Measurements from ENCODE around the gene NOVA2.

Gene NOVA2

DNA sequence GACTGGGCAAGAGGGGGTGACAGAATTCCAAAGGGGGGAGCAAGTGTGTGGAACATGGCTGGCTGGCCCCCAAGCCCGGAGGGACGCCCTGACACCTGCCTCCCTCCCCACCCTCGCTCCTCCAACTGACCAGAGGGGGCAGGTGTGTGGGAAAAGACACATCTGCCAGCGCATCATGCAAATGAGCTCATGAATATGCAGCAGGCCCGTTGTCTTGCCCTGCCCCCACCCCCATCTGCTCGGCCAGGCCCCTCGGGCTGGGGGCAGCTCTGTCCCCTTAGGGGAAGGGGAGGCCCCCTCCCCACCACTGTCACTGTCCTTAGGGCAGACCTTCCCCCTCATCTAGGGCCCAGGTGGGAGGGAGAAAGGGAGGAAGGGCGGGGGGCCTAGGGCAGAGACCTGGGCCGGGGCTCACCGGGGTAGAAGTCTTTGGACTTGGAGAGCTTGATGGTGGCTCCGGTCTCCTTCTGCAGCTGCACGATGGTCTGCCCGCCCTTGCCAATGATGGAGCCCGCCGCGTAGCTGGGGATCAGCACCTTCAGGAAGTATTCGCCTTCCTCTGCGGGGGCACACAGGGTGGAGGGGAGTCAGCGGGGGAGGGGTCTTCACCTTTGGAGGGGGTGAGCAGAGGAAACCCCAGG is 12.9 kb downstream of the NOVA2 start:
- DNase-seq = peak; percentile 32

DNA sequence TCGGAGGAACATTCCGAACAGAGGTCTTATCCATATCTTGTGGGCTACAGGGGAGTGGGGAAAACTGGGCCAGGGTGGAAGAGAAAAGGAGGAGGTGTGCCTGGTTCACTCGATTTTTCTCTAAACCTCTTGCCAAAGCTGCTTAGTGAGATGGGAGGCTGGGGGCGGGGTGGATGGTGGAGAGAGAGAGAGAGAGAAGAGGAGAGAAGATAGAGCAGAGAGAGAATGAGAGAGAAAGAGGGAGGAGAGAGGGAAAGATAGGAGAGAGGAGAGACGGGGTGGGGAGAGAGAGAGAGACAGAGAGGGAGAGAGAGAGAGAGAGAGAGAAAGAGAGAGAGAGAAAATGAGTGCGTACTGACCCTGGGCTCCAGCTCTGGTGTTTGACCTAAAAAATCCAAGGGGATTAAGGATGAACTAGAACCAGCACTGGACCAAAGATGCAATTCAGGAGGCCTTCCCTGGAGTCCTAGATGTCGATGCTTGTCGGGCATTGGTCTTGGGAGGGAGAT is 14.1 kb downstream of the NOVA2 start:
- no peak for DNase-seq

DNA sequence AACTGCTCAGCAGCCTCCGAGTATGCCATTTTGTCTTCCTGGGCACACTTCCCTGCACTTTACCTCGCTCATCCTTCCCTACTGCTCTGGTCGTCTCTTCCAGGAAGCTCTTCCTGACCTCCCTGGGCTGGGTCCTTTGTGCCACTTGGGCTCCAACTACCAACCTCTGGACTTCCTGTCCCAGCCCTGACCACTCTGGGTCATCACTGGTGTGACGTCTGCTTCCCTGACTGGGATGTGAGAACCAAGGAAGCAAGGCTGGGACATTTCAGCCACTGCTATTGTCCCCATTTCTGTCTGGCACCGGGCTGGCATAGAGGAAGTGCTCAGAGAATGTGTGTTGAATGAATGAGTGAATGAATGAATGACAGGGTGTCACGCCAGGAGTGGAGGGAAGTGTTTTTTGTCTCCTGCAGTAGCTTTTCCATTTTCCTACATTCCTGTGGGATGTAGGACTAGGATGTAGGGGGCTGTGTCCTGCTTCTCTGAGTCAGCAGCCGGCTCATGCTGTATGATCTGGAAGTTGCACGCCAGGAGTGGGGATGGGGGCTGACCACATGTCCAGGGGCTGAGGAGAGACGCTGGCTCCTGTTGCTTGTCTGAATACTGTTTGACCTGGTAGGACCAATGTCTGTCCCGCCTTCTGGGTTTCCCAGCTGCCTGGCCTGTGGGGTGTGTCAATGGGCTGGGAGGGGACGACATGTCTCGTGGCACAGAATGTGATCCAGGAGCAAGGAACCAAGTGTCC is 14.7 kb downstream of the NOVA2 start:
- no peak for DNase-seq

DNA sequence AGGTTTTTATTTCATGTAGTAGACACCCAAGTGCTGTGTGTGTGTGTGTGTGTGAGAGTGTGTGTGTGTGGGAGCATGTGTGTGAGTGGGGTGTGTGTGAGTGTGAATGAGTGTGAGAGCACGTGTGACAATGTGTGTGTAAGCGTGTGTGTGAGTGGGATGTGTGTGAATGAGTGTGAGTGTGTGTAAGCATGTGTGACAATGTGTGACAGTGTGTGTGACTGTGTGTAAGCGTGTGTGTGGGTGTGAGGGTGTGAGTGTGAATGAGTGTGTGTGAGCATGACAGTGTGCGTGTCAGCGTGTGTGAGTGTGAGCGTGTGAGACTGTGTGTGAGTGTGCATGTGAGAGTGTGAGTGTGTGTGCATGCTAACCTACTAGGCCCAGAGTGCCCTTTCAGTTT is 15.3 kb downstream of the NOVA2 start:
- no peak for DNase-seq

DNA sequence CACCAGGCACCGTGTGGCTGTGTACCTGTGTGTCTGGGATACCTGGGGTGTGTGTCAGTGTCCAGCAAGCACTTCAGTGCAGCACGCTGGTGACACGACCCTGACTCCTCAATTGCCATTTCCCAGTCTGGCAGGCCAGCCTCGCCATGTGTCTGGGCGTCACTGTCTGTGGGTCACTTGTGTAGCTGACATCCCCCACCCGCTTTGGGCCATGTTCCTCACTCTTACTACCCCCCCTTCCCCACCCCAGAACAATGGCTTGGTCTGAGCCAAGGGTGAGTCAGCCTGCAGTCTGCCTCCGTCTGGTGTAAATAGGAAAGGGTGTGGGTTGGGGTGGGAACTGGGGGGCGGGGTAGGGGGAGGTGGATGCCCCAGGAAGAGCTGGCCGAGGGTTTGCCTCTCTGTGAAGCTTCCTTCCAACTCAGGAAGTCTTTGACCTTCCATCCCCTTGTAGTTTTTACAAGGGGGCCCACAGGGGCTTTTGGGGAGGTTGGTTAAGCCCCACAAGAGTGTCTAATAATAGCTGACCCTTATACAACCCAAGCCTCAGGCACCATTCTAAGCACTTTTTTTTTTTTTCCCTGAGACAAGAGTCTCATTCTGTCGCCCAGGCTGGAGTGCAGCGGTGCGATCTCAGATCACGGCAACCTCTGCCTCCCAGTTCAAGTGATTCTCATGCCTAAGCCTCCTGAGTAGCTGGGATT is 17.6 kb downstream of the NOVA2 start:
- no peak for DNase-seq

DNA sequence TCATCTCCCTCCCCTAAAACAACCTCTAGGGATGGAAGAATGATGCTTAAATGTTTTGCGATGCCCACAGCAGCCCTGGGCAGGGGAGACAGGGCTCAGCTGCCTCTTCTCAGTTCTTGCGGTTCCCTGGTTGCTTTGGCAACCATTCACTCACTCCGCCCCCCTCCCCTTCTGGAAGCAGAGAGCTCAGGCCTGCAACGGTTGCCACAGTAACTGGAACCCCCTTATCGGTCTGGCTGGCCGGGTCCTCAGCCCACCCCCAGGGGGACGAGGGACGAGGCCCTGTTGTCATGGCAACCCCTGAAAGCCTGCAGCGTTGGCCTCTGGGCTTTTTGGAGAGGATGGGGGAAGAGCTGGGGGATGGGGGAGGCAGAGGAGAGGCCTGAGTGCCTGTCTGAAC is 19.5 kb downstream of the NOVA2 start:
- peak; percentile 31 for DNase-seq

DNA sequence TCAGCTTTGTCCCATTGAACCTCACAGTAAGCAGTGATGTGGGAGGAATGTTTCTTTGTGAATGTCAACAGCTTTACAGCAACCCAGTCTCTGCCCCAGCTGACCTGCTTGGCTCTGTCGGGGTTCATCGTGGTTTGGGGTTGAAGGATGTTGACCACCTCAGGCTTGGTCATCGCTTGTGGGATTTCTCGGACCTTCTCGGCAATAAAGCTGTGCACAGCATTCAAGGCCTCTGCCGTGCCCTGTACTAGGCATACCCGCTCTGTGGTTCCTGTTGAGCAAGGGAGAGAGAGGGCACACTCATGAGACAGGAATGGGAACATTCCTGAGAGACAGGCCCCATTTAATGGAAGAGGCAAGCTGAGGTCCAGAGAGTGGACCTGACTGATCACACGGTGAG is 20.0 kb downstream of the NOVA2 start:
- DNase-seq = no peak

DNA sequence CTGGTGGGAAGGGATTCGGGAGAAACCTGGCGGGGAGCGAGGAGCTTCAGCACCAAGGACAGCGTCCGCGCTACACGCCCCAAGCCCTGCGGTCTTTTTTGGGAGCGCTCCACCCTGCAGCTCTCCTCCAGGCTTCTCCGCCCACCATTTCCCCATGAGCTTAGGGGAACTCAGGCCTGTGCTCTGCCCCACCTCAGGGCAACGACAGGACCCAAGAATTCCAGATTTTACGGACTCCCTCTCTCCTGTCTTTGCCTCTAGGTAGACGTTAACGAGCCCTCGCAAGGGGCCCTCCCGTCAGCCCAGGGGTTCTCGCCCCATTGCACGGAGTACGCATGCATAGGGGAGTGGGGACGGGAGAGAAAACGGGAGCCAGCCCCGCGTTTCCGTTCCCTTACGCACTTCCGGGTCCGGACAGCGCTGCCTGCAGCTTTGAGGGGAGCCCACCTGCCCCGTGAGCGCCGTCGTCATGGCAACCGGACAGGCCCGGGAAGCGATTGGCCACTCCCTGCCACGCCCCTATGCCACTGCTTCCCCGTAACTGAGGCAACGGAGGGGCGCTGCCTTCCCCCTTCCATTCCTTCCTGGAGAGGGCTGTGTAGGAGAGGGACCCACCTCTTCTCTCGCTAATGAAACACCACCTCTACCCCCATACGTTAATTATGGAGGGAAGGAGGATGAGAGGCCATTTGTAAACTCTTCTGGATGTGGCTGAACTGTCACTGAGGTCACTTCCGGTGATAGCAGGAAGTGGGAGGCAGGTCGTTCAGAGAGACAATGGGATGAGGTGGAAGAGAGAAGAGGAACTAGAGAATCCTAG is 20.8 kb downstream of the NOVA2 start:
- peak; percentile 97 for DNase-seq

DNA sequence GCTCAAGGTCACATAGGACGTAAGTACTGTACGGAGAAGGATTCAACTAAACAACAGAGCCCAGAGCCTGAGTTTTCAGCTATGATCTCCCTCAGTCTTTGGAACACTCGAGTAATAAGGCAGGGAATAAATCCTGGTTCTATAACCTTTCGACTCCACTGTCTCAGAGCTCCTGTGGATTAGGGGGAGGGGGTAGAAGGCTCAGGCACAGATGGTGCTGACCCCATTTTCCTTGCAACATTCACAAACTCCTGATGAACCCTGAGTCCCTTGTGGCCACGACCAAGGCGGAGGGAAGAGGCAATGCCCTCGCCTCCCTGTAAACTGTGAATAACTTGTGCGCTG is 21.4 kb downstream of the NOVA2 start:
- DNase-seq = no peak

DNA sequence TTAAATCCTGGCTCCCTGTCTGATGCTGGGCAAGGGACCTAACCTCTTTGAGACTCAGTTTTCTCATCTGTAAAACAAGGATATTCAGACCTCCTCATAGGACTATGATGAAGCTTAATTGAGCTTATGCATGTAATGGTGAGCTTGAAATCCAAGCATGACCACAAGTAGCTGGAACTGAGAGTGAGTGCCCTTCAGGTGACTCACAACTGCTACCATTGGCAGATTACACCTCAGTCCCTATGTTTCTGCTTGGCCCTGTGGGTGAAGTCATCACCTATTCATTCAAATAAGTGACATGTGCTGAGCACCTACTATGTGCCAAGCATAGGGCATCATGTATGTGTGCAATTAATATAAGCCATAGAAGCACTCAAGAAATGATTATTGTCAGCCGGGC is 25.7 kb downstream of the NOVA2 start:
- DNase-seq = no peak

DNA sequence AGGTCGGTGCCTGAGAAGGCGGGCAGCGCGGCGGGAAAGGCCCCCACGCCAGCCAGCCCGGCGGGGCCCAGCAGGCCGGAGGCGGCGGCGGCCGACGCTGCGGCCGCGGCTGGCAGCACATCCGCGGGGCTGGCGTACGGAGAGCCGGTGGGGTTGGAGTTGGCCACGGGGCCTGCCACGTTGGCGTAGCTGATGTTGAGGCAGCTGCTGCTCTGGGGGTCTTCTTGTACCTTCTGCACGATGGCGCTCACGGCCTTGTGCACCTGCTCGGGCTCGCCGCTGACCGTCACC is 33.2 kb downstream of the NOVA2 start:
- no peak for DNase-seq

DNA sequence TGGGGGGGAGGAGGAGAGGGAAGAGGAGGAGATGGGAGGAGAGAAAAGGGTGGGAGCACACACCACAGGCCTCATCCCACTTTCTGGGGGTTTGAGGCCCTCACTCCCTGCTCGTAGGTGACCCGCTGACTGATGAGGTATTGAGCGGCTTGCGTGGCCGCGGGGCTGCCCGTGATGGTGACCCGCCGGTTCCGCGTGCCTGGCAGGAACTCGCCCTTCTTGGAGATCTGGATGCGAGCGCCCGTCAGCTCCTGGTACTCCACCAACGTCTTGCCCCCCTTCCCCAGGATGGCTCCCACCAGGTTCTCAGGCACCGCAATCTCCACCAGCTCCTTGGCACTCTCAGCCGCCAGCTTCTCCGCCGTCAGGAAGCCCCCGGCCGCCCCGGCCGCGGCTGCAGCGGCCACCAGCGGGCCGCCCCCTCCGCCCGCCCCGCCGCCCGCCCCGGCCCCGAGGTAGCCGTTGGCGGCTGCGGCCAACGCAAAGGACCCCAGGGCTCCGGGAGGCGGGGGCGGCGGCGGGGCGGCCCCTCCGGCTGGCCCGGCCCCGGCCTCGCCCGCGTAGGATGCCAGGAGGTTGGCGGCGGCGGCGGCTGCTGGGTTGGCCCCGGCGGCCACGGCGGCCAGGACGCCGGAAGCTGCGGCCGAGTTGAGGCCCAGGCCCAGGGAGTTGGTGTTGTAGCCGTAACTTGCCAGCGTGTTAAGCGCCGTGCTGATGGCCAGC is 33.7 kb downstream of the NOVA2 start:
- DNase-seq = no peak

DNA sequence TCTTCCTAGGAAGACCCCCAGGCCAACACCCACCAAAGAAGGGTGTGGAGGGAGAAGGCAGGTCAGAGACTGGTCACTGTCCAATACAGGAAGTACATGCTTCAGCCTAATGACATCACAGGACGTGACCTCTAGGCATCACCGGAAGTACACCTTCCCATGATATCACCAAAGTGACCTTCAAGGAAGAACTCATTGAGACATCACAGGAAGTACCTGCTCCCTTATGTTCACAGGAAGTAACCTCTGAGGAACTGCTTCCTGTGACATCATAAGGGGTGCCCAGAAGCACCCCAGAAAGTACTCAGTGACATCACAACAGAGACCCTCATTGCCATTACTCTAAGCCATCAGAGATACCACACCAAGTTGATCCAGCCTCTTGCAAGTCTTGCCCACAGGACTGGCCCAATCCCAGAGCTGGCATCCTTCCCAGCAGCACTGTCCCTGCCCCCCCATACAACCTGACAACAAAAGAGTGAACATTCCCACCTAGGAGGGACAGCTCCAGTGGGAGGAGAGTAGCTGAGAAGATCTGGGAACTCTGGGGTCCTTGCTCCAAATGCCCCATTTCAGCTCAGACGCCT is 34.8 kb downstream of the NOVA2 start:
- DNase-seq = no peak

DNA sequence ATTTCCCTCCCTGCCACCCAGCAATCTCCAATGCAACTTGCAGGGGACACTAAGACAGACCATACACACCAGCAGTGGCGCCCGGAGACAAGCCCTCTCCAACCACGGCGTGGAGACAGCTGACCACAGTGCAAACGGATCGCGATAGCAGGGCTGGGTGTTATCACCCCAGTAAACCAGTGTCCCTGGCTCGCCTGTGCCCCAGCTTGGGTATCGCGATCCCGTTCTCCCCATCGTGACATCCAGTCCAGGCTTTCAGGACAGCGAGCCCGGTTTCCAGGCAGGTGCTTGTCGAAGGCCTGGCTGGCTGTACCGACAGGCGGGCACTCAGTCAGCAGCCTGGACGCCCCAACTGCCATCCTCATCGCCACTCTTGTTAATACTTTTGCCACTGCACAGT is 38.4 kb downstream of the NOVA2 start:
- DNase-seq = no peak

DNA sequence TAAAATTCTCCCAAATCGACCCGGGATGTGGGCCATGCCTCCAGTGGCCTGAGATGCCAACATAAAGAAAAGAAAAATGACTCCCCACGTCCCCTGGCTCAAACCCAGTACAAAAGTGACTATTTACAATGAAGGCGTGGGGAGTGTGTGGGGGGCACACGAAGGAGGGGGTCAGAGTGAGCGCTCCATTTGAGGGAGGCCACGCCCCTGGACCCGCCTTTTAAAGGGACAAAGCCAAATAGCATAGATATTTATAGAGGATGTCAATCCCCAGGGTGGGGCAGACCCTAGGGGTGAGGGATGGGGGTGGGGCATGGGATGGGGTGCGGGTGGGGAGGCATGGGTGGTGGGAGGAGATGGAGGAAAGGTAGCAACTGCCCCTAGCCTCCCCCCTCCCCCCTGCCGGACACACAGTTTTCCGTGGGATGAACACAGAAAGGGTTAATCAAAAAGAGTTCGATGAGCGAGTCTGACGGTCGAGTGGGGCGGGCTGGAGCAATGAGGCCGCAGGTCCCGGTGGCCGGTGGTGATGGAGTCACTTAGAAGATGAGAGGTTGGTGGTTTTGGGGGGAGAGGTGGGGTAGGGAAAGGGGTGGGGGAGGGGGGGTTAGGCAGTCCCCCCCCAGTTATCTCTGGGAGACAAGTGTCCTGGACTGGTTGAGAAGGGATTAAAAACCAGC is 39.0 kb downstream of the NOVA2 start:
- DNase-seq = no peak

DNA sequence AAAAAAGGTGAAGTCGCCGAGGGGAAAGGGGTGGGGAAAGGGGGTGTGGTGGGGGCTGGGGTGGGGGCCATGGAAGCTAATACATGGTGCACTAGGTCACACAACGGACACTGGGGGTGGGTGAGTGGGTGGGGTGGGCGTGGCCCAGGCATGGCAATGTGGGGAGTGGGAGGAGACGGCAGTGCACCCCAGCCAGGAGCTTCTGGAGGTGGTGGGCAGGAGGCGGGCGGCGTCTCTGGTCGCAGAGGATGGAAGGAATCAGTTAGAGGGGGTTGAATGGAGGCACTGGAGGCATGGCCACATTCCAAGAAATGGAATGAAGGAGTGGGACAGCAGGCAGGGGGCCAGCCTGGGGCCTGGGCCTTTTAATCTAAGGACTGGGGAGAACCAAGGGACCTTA is 39.9 kb downstream of the NOVA2 start:
- no peak for DNase-seq

DNA sequence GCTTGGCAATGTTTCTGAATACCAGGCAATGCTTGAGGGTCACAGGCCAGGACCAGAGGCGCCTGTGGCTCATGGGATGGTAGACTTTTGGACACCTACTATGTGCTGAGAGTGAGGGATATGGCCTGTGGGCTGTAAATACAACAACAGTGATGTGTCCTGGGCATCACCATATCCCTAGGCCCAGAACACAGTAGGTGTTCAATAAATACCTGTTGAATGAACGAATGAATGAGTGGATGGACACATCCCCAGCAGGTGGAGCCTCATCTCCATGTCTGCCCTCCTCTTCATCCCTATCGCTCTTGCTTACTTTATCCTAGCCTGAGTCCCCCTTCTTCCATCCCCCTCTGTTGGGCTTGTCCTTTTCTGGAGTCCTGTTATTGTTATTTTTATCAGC is 42.6 kb downstream of the NOVA2 start:
- no peak for DNase-seq

DNA sequence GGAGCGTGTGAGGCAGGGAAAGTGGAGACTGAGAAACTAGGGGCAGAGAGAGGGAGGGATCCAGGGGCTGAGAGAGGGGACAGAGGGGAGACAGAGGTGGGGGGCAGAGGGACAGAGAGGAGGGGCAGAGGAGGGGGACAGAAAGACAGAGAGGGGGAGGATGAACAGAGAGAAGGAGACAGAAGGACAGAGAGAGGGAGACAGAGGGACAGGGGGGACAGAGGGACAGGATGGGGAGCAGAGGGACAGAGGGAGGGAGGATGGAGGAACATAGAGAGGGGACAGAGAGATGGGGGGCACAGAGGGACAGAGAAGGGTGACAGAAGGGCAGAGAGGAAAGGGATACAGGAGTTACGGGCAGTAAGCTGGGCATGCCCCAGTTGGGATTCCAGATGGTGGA is 44.4 kb downstream of the NOVA2 start:
- no peak for DNase-seq

DNA sequence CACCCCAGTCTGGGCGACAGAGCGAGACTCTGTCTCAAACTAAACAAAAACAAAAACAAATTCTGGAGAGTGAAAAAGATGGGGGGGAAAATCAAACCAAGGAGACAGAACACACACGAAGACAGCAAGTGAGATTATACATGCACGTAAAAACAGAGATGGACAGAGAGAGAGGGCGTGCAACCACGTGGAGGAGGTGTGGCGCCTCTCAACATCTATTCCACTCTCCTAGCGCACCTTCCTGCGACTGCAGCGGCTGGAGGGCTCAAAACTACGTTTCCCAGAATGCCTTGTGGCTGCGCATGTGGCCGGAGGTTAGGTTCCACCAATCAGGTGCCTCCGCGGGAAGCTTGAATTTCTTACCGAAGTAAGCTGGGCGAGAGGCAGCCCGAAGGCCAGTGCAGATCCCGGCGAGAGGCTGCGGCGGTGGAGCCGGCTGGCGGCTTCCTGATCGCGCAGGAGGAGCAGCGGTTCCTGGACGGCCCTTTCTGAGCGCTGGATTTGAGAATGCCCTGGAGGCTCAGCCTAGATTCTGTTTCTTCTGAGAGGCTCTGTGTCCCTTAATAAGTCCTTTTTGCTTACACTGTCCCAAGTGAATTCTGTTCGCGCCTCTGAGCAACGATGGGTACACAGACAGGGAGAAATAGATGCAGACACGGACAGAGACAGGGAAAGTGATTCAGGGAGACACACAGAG is 46.0 kb downstream of the NOVA2 start:
- DNase-seq = peak; percentile 97

DNA sequence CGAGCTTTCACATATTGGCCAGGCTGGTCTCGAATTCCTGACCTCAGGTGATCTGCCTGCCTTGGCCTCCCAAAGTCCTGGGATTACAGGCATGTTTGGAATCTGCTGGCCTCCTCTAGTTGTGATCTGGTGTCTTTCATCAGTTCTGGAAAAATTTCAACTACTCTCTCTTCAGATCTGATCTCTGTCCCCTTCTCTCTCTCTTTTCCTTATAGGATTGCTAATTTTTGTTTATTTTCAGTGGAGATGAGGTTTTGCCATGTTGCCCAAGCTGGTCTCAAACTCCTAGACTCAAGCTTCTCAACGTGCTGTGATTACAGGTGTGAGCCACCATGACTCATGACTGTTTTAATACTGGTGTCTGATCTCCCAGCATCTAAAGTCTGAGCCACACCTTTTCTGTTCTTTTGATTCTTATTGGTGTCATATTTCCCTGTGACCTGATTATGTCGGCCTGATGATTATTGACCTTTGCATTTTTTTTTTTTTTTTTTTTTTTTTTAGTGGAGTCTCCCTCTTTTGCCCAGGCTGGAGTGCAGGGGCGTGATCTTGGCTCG is 48.7 kb downstream of the NOVA2 start:
- peak; percentile 10 for DNase-seq

DNA sequence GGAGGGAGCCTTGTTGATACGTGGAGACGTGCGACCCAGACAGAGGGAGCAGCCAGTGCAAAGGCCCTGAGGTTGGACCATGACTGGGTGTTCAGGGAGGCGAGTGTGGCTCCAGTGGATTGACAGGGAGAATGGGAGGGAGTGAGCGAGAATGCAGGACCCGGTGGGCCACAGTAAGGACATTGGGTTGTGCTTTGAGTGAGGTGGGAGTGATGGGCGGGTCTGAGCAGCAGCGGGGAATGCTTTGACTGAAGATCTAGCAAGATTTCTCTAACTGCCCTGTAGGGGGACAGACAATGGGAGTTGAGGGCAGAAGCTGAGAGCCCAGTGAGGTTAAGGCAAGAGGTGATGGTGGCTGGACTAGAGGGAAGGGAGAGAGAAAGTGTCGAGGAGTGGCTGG is 51.4 kb downstream of the NOVA2 start:
- DNase-seq = peak; percentile 23
